GM13976 (cell line): ENCODE data around the gene MAX.

Source experiments
- DNase-seq: peaks from one replicate; pipeline ENCODE4 v3.0.0; 2012; ENCODE audit warnings: low spot score
- in situ Hi-C: fragments of 300-500 bp; cut with MboI; formaldehyde crosslinking; loops from one replicate; pipeline ENCODE4 v1.12.0; 2022; ENCODE audit warnings: low sequenced_read_pairs, mixed read lengths, inconsistent platforms; ENCODE audit not compliant: unreplicated experiment
- TF ChIP-seq, protein P1 (sequence below): IDR thresholded peaks from 2 replicates; pipeline ENCODE4 v1.5.1; 2012; ENCODE audit warnings: borderline replicate concordance, mild to moderate bottlenecking; ENCODE audit not compliant: insufficient read depth; ENCODE audit errors: extremely low read depth, missing control alignments, control extremely low read depth

MAX gene

DNA sequence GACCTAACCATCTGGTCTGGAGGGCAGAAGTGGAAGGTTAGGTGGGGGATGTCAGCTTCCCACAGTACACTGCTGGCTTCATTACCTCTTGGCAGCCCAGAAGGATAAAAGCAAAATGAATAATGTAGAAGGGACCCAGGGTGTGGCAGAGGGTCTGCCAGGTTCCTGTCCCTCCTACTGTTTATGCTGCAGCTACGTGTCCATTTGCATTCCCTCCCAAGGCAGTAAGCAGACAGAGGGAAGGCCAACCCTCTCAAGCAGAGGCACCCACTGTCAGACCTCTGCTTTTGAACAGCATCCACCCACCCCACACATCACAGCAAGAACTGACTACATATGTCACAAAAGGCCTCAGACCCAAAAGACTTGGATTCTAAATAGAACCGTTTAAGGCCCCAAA lies 19.4 kb downstream of the MAX start:
- in situ Hi-C loops: no loop called here
- no peak for DNase-seq
- TF ChIP-seq, protein P1, sequence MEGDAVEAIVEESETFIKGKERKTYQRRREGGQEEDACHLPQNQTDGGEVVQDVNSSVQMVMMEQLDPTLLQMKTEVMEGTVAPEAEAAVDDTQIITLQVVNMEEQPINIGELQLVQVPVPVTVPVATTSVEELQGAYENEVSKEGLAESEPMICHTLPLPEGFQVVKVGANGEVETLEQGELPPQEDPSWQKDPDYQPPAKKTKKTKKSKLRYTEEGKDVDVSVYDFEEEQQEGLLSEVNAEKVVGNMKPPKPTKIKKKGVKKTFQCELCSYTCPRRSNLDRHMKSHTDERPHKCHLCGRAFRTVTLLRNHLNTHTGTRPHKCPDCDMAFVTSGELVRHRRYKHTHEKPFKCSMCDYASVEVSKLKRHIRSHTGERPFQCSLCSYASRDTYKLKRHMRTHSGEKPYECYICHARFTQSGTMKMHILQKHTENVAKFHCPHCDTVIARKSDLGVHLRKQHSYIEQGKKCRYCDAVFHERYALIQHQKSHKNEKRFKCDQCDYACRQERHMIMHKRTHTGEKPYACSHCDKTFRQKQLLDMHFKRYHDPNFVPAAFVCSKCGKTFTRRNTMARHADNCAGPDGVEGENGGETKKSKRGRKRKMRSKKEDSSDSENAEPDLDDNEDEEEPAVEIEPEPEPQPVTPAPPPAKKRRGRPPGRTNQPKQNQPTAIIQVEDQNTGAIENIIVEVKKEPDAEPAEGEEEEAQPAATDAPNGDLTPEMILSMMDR: no peak

GRCh38 chr14:65080960-65081747 lies 21.2 kb downstream of the MAX start:
- no peak for DNase-seq
- in situ Hi-C loops: no loop called here
- TF ChIP-seq, protein P1: no peak

DNA sequence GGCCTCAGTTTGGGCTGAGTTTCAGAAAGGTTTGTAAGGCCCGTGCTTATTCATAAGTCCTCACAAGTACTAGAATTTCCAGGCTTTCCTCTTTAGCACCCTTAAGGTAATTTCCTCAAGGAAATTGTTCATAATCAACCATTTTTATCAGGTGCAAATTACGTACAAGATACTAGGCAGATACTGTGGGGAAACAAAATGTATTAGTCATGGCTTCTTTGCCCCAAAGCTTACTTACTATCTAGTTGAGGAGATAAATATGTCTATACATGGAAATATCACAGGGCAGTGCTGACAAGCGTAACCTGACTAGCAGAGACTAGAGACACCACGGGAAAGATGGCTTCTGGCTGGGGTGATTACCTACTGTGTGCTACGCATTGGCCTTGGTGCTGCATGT lies 22.5 kb downstream of the MAX start:
- TF ChIP-seq, protein P1: no peak
- no peak for DNase-seq
- in situ Hi-C loops: no loop called here

GRCh38 chr14:65079201-65079600 lies 23.1 kb downstream of the MAX start:
- in situ Hi-C loops: no loop called here
- TF ChIP-seq, protein P1: no peak
- DNase-seq: no peak

DNA sequence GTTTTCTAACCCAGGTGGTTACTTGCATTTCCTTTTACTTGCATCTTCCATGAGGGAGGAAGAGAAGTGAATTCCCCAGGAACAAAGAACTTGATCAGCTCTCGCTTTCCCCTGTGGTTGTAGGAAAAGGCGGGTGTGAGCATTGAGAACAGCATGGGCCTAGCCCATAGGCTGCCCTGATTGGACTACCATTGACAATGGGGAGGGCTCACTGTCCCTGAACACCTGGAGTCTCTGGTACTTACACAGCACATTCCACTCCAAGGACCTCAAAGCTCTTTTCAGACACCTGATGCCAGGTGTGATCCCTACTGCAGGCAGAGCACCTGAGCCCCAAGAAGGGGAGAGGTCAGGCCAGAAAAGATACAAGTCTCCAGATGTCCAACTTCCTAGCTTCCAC lies 25.0 kb downstream of the MAX start:
- in situ Hi-C loops: no loop called here
- TF ChIP-seq, protein P1: no peak
- no peak for DNase-seq

- in situ Hi-C loops: no loop called here
- TF ChIP-seq, protein P1: no peak
Measured at GRCh38 chr14:65075628-65076325, 26.5 kb downstream of the MAX start.

More at GRCh38 chr14:65075628-65076325, 26.5 kb downstream of the MAX start:
- no peak for DNase-seq
